ENCODE results near the gene FSIP1. TPM values are rescaled to one million over a fixed set of nuclear protein-coding genes. Genes with fewer than 3 reads are reported as not detected.

Gene FSIP1
- total RNA-seq, 1 donor from 2014 or later, result 0.85 TPM

DNA sequence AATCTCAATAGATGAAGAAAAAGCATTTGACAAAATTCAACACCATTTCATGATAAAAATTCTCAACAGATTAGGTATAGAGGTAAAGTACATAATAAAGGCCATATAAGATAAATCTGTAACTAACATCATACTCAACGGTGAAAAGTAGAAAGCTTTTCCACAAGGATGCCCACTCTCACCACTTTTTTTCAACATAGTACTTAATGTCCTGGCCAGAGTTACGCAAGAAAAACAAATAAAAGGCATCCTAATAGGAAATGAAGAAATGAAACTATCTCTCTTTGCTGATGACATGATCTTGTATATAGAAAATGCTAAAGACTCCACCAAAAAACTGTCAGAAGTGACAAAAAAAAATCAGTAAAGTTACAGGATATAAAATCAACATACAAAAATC lies 168.8 kb downstream of the FSIP1 start:
- DNase-seq, result no peak

DNA sequence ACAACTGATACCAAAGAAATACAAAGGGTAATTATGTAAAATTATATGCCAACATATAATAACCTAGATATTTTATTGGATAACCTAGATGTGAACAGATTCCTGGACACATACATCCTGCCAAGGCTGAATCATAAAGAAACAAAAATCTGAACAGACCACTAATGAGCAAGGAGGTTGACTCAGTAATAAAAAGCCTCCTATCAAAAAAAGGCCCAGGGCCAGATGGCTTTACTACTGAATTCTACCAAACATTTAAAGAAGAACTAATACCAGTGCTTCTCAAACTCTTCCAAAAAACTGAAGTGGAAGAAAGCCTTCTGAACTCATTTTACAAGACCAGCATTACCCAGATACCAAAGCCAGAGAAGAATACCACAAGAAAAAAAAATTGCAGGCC lies 169.4 kb downstream of the FSIP1 start:
- no peak for DNase-seq

DNA sequence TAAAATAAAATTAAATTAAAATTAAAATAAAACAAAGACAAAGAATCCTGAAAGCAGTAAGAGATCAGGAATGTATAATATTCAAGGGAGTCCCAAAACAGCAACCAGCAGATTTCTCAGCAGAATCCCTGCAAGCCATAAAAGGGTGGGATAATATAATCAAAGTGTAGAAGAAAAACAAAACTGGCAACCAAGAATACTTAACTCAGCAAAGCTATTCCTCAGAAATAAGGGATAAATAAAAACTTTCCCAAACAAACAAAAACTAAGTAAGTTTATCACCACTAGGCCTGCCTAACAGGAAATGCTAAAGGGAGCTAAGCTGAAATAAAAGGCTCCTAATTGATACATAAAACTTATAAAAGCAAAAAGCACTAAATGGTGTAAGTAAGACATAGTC lies 172.0 kb downstream of the FSIP1 start:
- DNase-seq, result no peak

DNA sequence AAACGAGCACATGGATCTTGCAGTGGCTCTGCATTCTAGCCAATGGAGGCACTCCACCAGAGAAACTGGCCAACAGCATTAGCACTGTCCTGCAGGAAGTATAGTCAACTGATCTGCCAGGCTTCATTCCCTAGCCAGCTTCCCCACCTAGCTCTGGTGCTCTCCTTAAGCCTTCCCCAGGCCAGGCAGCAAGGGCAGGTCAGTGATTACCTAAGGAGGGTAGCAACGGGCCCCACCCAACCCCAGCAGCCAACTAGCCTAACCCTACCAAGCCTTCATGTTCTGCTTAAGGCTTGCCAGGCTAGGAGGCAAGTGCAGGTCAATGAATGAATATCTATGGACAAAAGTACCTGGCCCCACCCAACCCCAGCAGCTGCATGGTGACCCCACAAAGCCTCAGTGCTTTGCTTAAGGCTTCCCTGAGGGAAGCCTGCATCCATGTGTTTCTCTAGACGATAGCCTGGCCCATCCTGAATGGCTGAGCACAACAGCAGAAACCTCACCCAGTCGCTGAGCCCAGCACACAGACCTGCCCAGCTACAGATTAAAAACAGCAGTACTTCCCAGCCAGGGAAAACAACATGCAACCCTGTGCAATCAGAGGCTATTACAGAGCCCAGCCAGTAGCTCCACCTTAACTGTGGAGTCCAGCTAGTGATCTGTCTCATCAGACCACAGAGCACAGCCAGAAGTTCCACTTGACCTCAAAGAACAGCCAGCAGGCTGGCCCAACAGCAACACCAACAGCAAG lies 173.3 kb downstream of the FSIP1 start:
- no peak for DNase-seq

DNA sequence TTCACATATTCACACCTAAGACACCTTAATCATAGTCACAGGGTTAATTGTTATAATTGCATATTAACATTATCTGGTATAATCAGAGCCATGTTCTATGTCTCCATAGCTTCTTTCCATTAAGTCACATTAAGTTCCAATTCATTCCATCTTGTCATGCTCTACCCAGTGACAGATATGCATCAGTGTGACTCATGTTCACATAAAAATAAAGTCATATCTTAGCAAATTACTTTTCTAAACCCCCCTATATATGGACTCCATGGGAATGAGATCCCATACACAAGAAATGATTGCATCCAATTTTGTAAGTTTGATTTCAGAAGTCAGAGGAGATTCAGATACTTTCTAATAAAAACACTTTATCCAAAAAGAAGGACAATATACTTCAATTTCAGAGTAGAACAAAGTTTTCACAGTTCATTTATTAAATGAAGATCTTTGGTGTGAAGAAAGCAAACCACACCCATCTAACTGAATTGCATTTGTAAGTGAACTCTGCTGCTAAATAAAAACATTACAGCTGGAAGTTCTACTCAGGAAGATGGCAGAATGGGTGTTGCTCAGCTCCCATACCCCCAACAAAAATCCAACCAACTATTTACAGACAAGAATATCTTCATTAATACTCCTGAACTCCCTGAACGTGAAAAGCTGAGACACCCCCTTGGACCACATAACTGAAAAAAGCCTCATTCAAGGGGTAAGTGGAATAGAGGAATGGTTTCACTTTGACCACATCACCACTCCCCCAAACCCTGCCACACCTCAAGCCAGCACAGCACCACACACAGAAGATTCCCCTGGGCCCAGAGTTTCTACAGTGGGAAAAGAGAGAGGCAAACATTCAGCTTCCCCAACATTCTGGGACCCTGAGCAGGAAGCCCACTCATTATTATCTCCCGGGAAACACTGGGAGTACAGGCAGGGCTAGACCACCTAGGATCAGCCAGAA lies 174.2 kb downstream of the FSIP1 start:
- no peak for DNase-seq

DNA sequence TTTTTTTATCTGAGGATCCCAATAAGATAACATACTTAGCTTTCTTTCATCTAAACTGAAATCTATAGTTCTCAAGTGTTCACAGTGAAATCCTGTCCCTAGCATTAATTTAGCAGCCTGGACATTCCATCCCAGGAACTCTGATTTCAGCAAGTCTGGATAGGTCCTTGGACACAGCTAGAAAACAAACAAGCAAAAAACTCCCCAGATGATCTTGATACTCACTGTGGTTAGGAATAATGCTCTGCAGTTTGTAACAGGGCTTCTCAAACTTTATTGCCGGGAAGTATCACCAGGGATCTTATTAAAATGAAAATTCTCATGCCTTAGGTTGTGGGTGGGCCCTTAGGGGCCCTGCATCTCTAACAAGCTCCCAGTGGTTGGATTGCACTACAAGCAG lies 177.5 kb downstream of the FSIP1 start:
- DNase-seq, result no peak

DNA sequence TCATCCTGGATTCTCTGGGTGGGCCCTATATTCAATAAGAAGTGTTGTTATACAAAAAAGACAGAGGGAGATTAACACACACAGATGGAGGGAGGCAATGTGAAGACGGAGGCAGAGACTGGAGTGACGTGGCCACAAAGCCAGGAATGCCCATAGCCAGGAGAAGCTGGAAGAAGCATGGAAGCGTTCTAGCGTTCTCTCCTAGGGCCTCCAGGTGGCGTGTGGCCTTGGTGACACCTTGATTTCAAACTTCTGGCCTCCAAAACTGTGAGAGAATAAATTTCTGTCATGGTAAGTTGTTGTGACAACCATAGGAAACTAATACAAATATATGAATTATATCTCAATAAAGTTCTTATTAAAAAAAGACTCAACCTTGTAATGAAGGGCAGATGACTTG lies 180.5 kb downstream of the FSIP1 start:
- peak; percentile 63 for DNase-seq

DNA sequence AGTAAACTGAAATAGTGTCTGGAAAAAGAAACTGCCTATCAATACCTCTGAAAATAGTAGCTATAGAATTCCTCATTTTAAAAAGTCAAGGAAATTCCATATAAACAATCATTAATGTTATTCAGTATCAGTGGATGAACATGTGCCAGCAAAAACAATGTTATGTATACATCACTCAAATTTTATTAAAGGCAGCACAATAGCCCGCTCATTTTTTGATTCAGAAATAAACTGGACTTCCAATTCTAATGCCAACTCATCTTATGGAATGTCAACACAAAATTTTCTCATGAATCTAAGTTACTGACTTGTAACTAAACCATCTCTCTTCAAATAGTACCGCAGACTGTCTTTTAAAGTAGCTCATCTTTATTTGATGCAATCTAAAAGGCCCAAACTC lies 182.8 kb downstream of the FSIP1 start:
- DNase-seq, result peak; percentile 58

DNA sequence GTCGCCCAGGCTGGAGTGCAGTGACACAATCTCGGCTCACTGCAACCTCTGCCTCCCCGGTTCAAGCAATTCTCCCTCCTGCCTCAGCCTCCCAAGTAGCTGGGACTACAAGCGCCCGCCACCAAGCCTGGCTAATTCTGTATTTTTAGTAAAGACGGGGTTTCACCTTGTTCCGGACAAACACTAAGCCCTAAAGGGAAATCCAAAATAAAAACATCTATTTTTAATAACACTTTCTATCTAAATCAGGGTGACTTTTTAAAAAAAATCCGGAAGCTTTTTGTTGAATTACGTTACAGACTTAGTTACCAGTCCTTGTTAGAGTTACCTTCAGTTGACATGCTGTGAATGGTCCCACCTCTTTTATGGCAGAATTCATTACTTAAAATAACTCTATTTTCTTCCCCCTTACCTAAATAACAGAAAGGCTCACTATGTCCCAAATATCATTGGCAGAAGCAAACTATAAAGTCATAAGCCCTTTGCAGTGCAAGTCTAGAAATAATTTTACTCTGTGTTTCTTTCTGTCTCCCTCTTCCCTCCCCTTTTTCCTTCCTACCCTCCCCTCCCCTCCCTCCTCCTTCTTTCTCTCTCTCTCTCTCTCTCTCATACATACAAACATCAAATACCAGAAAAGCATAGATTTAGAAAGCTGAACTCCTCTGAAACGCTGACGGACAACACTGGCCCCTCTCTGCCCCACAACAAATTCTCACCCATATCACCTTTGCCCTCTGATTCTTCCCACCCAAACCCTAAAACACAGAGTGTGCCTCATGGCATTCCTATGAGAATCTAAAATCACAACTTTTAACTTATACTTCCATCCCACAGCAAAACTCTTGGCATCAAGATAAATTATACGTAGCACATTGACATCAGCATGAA lies 183.4 kb downstream of the FSIP1 start:
- DNase-seq, result peak; percentile 79

DNA sequence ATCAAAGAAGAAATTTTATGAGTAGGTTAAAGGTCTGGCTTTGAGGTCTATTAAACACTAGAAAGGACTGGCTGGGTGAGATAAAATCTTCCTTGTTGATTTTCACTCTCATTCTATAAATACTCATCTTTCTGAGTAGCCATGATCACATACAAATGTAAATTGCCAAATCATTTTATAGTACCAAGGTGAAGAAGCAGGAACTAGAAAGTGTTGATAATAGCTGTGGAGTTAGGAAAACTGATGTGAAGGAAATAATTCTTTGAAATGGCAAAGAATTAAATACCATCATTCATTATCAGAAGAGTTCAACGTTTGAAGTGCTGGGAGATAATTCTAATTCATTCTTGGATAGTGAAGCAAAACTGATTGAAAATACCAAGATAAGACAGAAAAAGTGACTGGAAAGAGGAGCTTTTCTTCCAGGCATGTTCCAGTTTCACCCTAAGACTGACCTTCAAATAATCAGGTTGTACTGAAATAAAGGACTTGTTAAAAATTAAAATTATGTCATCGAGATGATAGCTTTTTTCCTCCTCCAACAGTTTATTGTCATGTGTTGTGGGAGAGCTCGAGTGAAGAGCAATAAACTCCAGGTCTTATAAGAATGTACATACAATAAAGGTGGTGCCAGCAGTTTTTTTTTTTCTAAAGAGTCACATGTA lies 184.3 kb downstream of the FSIP1 start:
- peak; percentile 88 for DNase-seq

DNA sequence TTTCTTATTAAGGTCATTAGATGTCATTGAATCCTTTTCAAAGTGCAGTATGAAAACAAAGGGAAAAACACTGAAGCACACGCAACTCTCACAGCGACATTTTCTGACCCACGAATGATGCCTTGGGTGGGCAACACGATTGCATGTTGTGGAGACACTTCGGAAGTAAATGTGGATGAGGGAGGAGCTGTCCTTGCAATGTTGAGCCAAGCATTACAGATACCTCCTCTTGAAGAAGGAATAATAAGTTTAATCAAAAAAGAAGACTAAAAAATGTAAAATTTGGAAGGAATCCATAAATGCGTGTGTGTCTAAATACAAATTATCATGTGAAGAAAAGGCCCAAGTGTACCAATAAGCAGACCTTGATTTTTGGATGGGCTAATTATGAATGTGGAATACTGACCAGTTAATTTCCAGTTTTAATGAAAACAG lies 184.9 kb downstream of the FSIP1 start:
- DNase-seq, result peak; percentile 96

DNA sequence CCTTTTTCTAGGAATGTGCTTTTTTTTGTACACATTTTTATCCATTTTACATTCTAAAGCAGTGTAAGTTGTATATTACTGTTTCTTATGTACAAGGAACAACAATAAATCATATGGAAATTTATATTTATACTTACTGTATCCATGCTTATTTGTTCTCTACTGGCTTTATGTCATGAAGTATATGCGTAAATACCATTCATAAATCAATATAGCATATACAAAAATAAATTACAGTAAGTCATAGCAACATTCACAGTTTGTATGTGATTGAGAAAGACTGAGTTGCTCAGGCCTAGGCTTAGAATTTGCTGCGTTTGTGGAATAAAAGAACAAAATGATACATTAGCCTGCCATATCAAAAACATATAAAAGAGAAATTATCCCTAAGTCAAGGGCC lies 185.3 kb downstream of the FSIP1 start:
- no peak for DNase-seq

DNA sequence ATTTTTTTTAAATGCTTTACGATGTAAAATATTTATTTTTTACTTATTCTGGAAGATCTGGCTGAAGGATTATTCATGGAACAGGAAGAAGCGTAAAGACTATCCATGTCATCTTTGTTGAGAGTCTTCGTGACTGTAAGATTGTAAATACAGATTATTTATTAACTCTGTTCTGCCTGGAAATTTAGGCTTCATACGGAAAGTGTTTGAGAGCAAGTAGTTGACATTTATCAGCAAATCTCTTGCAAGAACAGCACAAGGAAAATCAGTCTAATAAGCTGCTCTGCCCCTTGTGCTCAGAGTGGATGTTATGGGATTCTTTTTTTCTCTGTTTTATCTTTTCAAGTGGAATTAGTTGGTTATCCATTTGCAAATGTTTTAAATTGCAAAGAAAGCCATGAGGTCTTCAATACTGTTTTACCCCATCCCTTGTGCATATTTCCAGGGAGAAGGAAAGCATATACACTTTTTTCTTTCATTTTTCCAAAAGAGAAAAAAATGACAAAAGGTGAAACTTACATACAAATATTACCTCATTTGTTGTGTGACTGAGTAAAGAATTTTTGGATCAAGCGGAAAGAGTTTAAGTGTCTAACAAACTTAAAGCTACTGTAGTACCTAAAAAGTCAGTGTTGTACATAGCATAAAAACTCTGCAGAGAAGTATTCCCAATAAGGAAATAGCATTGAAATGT lies 186.1 kb downstream of the FSIP1 start:
- DNase-seq, result peak; percentile 79

DNA sequence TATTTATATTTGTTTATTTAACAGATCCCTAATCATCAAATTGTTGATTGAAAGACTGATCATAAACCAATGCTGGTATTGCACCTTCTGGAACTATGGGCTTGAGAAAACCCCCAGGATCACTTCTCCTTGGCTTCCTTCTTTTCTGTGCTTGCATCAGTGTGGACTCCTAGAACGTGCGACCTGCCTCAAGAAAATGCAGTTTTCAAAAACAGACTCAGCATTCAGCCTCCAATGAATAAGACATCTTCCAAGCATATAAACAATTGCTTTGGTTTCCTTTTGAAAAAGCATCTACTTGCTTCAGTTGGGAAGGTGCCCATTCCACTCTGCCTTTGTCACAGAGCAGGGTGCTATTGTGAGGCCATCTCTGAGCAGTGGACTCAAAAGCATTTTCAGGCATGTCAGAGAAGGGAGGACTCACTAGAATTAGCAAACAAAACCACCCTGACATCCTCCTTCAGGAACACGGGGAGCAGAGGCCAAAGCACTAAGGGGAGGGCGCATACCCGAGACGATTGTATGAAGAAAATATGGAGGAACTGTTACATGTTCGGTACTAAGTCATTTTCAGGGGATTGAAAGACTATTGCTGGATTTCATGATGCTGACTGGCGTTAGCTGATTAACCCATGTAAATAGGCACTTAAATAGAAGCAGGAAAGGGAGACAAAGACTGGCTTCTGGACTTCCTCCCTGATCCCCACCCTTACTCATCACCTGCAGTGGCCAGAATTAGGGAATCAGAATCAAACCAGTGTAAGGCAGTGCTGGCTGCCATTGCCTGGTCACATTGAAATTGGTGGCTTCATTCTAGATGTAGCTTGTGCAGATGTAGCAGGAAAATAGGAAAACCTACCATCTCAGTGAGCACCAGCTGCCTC lies 187.1 kb downstream of the FSIP1 start:
- peak; percentile 77 for DNase-seq

DNA sequence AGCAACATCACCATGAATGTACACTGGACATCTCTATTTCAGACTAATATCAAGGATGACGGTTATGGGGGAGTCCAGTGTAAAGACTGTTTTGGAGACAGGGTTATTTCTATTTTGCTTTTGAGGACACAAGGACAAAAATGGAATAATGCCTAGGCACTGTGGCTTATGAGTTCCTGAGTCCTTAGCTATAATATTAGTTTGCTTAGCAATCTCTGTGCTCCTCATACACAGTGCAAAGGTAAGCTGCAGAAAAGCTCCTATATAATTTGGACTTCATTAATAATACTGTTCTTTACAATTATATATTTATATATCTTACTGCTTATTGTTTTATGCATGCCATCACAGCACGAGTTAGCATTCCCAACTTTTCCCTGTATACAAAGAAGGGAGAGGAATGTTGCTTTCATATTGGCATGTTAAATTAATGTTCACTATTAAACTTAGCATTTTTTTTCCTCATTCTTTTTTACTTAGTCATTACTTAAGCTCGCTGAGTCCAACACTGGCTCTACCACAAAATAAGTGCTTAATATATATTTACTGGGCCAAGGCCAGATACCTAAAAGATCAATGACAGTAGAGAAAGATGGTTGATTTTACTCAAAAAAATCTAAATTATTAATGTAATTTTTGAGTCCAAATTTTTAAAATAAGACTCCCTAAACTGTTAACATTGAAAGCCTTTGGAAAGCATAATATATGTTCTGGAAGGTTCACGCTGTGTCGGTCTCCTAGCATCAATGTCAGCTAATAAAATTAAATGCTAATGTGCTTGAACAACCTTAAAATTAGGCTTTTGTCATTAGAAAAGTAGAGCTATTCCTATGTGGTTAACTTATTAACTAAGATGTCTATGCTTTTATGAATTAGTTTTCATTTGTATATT lies 187.9 kb downstream of the FSIP1 start:
- peak; percentile 54 for DNase-seq

DNA sequence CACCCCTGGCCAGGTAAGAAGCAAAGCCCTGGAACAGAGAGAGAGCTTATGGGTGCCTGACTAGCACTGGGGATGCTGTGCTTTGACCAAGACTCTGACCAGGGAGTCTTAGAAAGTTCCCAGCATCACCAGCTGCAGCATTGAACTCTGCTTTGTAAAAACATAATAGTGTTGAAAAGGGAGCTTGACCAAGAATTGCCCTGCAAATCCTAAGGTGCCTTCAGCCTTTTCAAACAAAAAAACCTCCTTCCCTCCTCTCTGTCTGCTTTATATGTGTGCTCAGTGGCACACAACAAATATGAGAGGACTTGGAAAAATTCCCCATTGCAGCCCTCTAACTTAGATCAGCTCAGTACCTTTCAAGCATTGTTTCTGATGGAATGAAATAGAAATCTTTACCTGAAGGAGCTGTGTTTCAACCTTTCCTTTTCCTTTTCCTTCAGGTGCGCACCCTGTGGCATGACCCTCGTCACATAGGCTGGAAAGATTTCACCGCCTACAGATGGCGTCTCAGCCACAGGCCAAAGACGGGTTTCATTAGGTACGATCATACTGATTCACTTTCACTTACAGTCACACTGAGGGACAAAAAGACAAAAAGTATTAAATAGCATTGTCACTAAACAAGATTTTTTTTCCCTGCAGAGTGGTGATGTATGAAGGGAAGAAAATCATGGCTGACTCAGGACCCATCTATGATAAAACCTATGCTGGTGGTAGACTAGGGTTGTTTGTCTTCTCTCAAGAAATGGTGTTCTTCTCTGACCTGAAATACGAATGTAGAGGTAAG lies 188.8 kb downstream of the FSIP1 start:
- peak; percentile 61 for DNase-seq

DNA sequence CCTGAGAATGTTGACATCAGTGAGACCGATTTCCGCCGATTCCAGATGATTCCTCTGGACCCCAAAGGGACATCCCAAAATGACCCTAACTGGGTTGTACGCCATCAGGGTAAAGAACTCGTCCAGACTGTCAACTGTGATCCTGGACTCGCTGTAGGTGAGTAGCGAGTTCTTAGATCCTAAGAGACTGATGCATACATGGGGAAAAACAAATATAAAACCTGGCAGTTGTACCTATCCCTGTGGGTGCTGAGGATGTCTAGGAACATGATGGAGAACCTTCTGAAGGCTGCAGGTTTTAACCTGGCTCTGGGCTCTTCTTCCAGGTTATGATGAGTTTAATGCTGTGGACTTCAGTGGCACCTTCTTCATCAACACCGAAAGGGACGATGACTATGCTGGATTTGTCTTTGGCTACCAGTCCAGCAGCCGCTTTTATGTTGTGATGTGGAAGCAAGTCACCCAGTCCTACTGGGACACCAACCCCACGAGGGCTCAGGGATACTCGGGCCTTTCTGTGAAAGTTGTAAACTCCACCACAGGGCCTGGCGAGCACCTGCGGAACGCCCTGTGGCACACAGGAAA lies 189.5 kb downstream of the FSIP1 start:
- peak; percentile 57 for DNase-seq

DNA sequence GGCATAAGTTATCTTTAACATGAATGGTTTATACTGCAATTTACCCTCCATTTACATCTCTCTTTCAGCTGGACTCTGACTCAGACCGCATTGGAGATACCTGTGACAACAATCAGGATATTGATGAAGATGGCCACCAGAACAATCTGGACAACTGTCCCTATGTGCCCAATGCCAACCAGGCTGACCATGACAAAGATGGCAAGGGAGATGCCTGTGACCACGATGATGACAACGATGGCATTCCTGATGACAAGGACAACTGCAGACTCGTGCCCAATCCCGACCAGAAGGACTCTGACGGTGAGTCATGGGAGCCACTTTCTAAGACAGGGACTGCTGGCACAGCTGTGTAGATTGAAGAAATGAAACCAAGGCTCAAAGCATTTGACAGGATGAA lies 190.1 kb downstream of the FSIP1 start:
- DNase-seq, result peak; percentile 72
